ENCODE results near the gene PRRT3.

- TF ChIP-seq CTCF (conservative IDR thresholded peaks at IDR 0.05; ENCODE audit: low read length) = no peak
- TF ChIP-seq EZH2phosphoT487 (IDR thresholded peaks at IDR 0.05; ENCODE audit: borderline replicate concordance, low read depth, low read length) = no peak
Observed at GRCh38 chr3:9980251-9980650, 28.0 kb upstream of the PRRT3 start.

Data from OCI-LY7 (cell line).